Measurements from ENCODE around the gene DDX51. TPM values are rescaled to one million over a fixed set of nuclear protein-coding genes. Genes with fewer than 3 reads are reported as not detected.
A peak's percentile ranks its signal among the peaks of the same experiment; 100 is the strongest.

DDX51 gene
- total and polyA plus RNA-seq, 4 donors = 3.3 to 32.4 (median 14.6) TPM

GRCh38 chr12:132158677-132159554, 14.8 kb upstream of the DDX51 start:
- Histone ChIP-seq H3K4me3 (ENCODE audit: low read length in 2 of 2) (no peak overlapping the region), H3K27me3 (ENCODE audit: control insufficient read depth in 1 of 2, insufficient read depth in 2 of 2, low read length in 1 of 2) (no peaks in the 10 kb centered on the region), H3K9me3 (ENCODE audit: control insufficient read depth, low read length) (no peaks in the 10 kb centered on the region), H3K27ac (ENCODE audit: low read depth in 1 of 2, low read length in 2 of 2) (no peak overlapping the region), H3K36me3 (ENCODE audit: control insufficient read depth in 1 of 2, insufficient read depth in 2 of 2, low read length in 1 of 2) (peaks cover 0 to 2% of the 10 kb centered on the region in 2 donors), H3K4me1 (ENCODE audit: control insufficient read depth in 1 of 2, insufficient read depth in 2 of 2, low read length in 2 of 2) (no peaks in the 10 kb centered on the region)
- ATAC-seq (ENCODE audit: low FRiP score) = no peak
- WGBS, 2 donors = 89 to 93% methylated on average over 37 of the region's 37 CpGs
- intact Hi-C loops (cut with DNase I) = loop anchor here in 1 of 2 donors (5.0 kb wide), 1 partner anchor 453 kb away; the partner anchor contains the start of gene LRCOL1
- peak in 1 of 2 donors; percentile 42 for DNase-seq

- intact Hi-C loops (cut with DNase I) = loop anchor here in 1 of 2 donors (5.0 kb wide), 1 partner anchor 454 kb away; the partner anchor contains the start of gene LRCOL1
- H3K36me3 ChIP-seq (ENCODE audit: control insufficient read depth in 1 of 2, insufficient read depth in 2 of 2, low read length in 1 of 2) = peaks cover 0 to 2% of the 10 kb centered on the region in 2 donors
Observed at GRCh38 chr12:132157733-132158409, 13.8 kb upstream of the DDX51 start.

GRCh38 chr12:132156573-132157325, 12.6 kb upstream of the DDX51 start:
- Histone ChIP-seq H3K4me1 (ENCODE audit: control insufficient read depth in 1 of 2, insufficient read depth in 2 of 2, low read length in 2 of 2) (no peaks in the 10 kb centered on the region), H3K9me3 (ENCODE audit: control insufficient read depth, low read length) (no peaks in the 10 kb centered on the region), H3K27me3 (ENCODE audit: control insufficient read depth in 1 of 2, insufficient read depth in 2 of 2, low read length in 1 of 2) (no peaks in the 10 kb centered on the region), H3K4me3 (ENCODE audit: low read length in 2 of 2) (no peak overlapping the region), H3K36me3 (ENCODE audit: control insufficient read depth in 1 of 2, insufficient read depth in 2 of 2, low read length in 1 of 2) (peaks cover 0 to 2% of the 10 kb centered on the region in 2 donors), H3K27ac (ENCODE audit: low read depth in 1 of 2, low read length in 2 of 2) (no peak overlapping the region)
- no peak for DNase-seq
- intact Hi-C loops (cut with DNase I) = loop anchor here in 1 of 2 donors (5.0 kb wide), 1 partner anchor 456 kb away; the partner anchor contains the start of gene LRCOL1
- WGBS, 2 donors = 86 to 88% methylated on average over 8 of the region's 8 CpGs
- no peak for ATAC-seq (ENCODE audit: low FRiP score)

More at GRCh38 chr12:132157733-132158409, 13.8 kb upstream of the DDX51 start:
- DNase-seq = no peak
- Histone ChIP-seq H3K4me3 (ENCODE audit: low read length in 2 of 2) (no peak overlapping the region), H3K9me3 (ENCODE audit: control insufficient read depth, low read length) (no peaks in the 10 kb centered on the region), H3K27ac (ENCODE audit: low read depth in 1 of 2, low read length in 2 of 2) (no peak overlapping the region), H3K27me3 (ENCODE audit: control insufficient read depth in 1 of 2, insufficient read depth in 2 of 2, low read length in 1 of 2) (no peaks in the 10 kb centered on the region), H3K4me1 (ENCODE audit: control insufficient read depth in 1 of 2, insufficient read depth in 2 of 2, low read length in 2 of 2) (no peaks in the 10 kb centered on the region)
- 96% methylated on average over 5 of the region's 5 CpGs for WGBS, 2 donors
- ATAC-seq (ENCODE audit: low FRiP score) = no peak

DNA sequence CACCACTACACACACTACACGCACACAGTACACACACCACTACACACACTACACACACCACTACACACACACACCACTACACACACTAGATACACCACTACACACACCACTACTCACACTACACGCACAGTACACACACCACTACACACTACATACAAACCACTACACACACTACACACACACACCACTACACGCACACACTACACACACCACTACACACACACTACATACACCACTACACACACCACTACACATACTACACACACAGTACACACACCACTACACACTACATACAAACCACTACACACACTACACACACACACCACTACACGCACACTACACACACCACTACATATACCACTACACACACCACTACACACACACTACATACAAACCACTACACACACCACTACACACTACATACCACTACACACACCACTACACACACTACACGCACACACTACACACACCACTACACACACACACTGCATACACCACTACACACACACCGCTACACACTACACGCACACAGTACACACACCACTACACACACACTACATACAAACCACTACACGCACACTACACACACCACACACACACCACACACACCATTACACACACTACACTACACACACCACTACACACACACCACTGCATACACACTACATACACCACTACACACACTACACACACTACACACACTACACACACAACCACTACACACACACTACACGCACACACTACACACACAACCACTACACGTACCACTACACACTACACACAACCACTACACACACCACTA, 11.9 kb upstream of the DDX51 start:
- ATAC-seq (ENCODE audit: low FRiP score) (no peak), DNase-seq (no peak)
- Histone ChIP-seq H3K4me3 (ENCODE audit: low read length in 2 of 2) (no peak overlapping the region), H3K9me3 (ENCODE audit: control insufficient read depth, low read length) (no peaks in the 10 kb centered on the region), H3K27ac (ENCODE audit: low read depth in 1 of 2, low read length in 2 of 2) (no peak overlapping the region), H3K4me1 (ENCODE audit: control insufficient read depth in 1 of 2, insufficient read depth in 2 of 2, low read length in 2 of 2) (no peaks in the 10 kb centered on the region), H3K36me3 (ENCODE audit: control insufficient read depth in 1 of 2, insufficient read depth in 2 of 2, low read length in 1 of 2) (peaks cover 0 to 2% of the 10 kb centered on the region in 2 donors), H3K27me3 (ENCODE audit: control insufficient read depth in 1 of 2, insufficient read depth in 2 of 2, low read length in 1 of 2) (no peaks in the 10 kb centered on the region)
- intact Hi-C loops (cut with DNase I) = loop anchor here (2.0 to 5.0 kb wide), 2 partner anchors 456 to 459 kb away; partner anchors contain the start of gene LRCOL1 (in 1 of the 2)
- WGBS, 2 donors = 95 to 96% methylated on average over 10 of the region's 10 CpGs

GRCh38 chr12:132154941-132155770, 11.0 kb upstream of the DDX51 start:
- no peak for ATAC-seq (ENCODE audit: low FRiP score)
- intact Hi-C loops (cut with DNase I) = loop anchor here (2.0 to 5.0 kb wide), 2 partner anchors 457 to 460 kb away; partner anchors contain the start of gene LRCOL1 (in 1 of the 2)

GRCh38 chr12:132154341-132154761, 10.2 kb upstream of the DDX51 start:
- no peaks in the 10 kb centered on the region for H3K9me3 ChIP-seq (ENCODE audit: control insufficient read depth, low read length)

More at GRCh38 chr12:132154941-132155770, 11.0 kb upstream of the DDX51 start:
- peak in 1 of 2 donors; percentile 40 for DNase-seq
- Histone ChIP-seq H3K4me1 (ENCODE audit: control insufficient read depth in 1 of 2, insufficient read depth in 2 of 2, low read length in 2 of 2) (no peaks in the 10 kb centered on the region), H3K36me3 (ENCODE audit: control insufficient read depth in 1 of 2, insufficient read depth in 2 of 2, low read length in 1 of 2) (peaks cover 0 to 2% of the 10 kb centered on the region in 2 donors), H3K4me3 (ENCODE audit: low read length in 2 of 2) (no peak overlapping the region), H3K27me3 (ENCODE audit: control insufficient read depth in 1 of 2, insufficient read depth in 2 of 2, low read length in 1 of 2) (no peaks in the 10 kb centered on the region), H3K27ac (ENCODE audit: low read depth in 1 of 2, low read length in 2 of 2) (no peak overlapping the region), H3K9me3 (ENCODE audit: control insufficient read depth, low read length) (no peaks in the 10 kb centered on the region)
- WGBS, 2 donors = 89 to 93% methylated on average over 51 of the region's 51 CpGs

More at GRCh38 chr12:132154341-132154761, 10.2 kb upstream of the DDX51 start:
- Histone ChIP-seq H3K36me3 (ENCODE audit: control insufficient read depth in 1 of 2, insufficient read depth in 2 of 2, low read length in 1 of 2) (peaks cover 0 to 2% of the 10 kb centered on the region in 2 donors), H3K4me3 (ENCODE audit: low read length in 2 of 2) (no peak overlapping the region), H3K27me3 (ENCODE audit: control insufficient read depth in 1 of 2, insufficient read depth in 2 of 2, low read length in 1 of 2) (no peaks in the 10 kb centered on the region), H3K27ac (ENCODE audit: low read depth in 1 of 2, low read length in 2 of 2) (no peak overlapping the region), H3K4me1 (ENCODE audit: control insufficient read depth in 1 of 2, insufficient read depth in 2 of 2, low read length in 2 of 2) (no peaks in the 10 kb centered on the region)
- ATAC-seq (ENCODE audit: low FRiP score) (no peak), DNase-seq (peak in 1 of 2 donors; percentile 43)
- intact Hi-C loops (cut with DNase I) = loop anchor here in 1 of 2 donors (2.0 kb wide), 1 partner anchor 460 kb away; no protein-coding TSS in a partner anchor
- 71 to 73% methylated on average over 21 of the region's 21 CpGs for WGBS, 2 donors
